ENCODE data around the gene RPSA.

RPSA gene

GRCh38 chr3:39383881-39384664 lies 22.4 kb upstream of the RPSA start:
- TF ChIP-seq POLR2A (IDR thresholded peaks at IDR 0.05; ENCODE audit: low read length) = peak; percentile 97
- no peak for TF ChIP-seq GATA1 (IDR thresholded peaks at IDR 0.05; ENCODE audit: low read depth, low read length)
- DNase-seq = no peak

GRCh38 chr3:39384665-39385000 lies 21.9 kb upstream of the RPSA start:
- DNase-seq = no peak
- TF ChIP-seq POLR2A (IDR thresholded peaks at IDR 0.05; ENCODE audit: low read length) (no peak), GATA1 (IDR thresholded peaks at IDR 0.05; ENCODE audit: low read depth, low read length) (no peak)

- no peak for DNase-seq
- TF ChIP-seq GATA1 (IDR thresholded peaks at IDR 0.05; ENCODE audit: low read depth, low read length) = no peak
- TF ChIP-seq POLR2A (IDR thresholded peaks at IDR 0.05; ENCODE audit: low read length) = no peak
Observed at GRCh38 chr3:39385456-39386090, 20.9 kb upstream of the RPSA start.

- TF ChIP-seq POLR2A (IDR thresholded peaks at IDR 0.05; ENCODE audit: low read length) (no peak), GATA1 (IDR thresholded peaks at IDR 0.05; ENCODE audit: low read depth, low read length) (no peak)
- no peak for DNase-seq
Observed at GRCh38 chr3:39386318-39386717, 20.2 kb upstream of the RPSA start.

- TF ChIP-seq POLR2A (IDR thresholded peaks at IDR 0.05; ENCODE audit: low read length) (peak; percentile 92), GATA1 (IDR thresholded peaks at IDR 0.05; ENCODE audit: low read depth, low read length) (no peak)
- DNase-seq = peak; percentile 88 to 94
Observed at GRCh38 chr3:39387411-39387975, 19.0 kb upstream of the RPSA start.

GRCh38 chr3:39388153-39388552 lies 18.4 kb upstream of the RPSA start:
- TF ChIP-seq GATA1 (IDR thresholded peaks at IDR 0.05; ENCODE audit: low read depth, low read length) (no peak), POLR2A (IDR thresholded peaks at IDR 0.05; ENCODE audit: low read length) (no peak)
- DNase-seq = peak; percentile 49 to 67

- DNase-seq = peak; percentile 92 to 96
Observed at GRCh38 chr3:39388741-39389248, 17.7 kb upstream of the RPSA start.

GRCh38 chr3:39390181-39390580 lies 16.3 kb upstream of the RPSA start:
- no peak for TF ChIP-seq GATA1 (IDR thresholded peaks at IDR 0.05; ENCODE audit: low read depth, low read length)
- TF ChIP-seq POLR2A (IDR thresholded peaks at IDR 0.05; ENCODE audit: low read length) = peak; percentile 8
- no peak for DNase-seq

More at GRCh38 chr3:39388741-39389248, 17.7 kb upstream of the RPSA start:
- TF ChIP-seq GATA1 (IDR thresholded peaks at IDR 0.05; ENCODE audit: low read depth, low read length) (no peak), POLR2A (IDR thresholded peaks at IDR 0.05; ENCODE audit: low read length) (peak; percentile 68)

GRCh38 chr3:39396690-39397089 lies 9.8 kb upstream of the RPSA start:
- peak; percentile 14 for TF ChIP-seq POLR2A (IDR thresholded peaks at IDR 0.05; ENCODE audit: low read length)
- no peak for TF ChIP-seq GATA1 (IDR thresholded peaks at IDR 0.05; ENCODE audit: low read depth, low read length)
- DNase-seq = no peak

- DNase-seq = no peak
- TF ChIP-seq POLR2A (IDR thresholded peaks at IDR 0.05; ENCODE audit: low read length) (no peak), GATA1 (IDR thresholded peaks at IDR 0.05; ENCODE audit: low read depth, low read length) (no peak)
Observed at GRCh38 chr3:39398700-39399099, 7.8 kb upstream of the RPSA start.

- DNase-seq = no peak
Observed at GRCh38 chr3:39401983-39402382, 4.5 kb upstream of the RPSA start.

GRCh38 chr3:39404943-39405686 lies 1.4 kb upstream of the RPSA start:
- TF ChIP-seq POLR2A (IDR thresholded peaks at IDR 0.05; ENCODE audit: low read length) (no peak), GATA1 (IDR thresholded peaks at IDR 0.05; ENCODE audit: low read depth, low read length) (no peak)
- DNase-seq = no peak

More at GRCh38 chr3:39401983-39402382, 4.5 kb upstream of the RPSA start:
- TF ChIP-seq POLR2A (IDR thresholded peaks at IDR 0.05; ENCODE audit: low read length) (no peak), GATA1 (IDR thresholded peaks at IDR 0.05; ENCODE audit: low read depth, low read length) (no peak)

- no peak for TF ChIP-seq GATA1 (IDR thresholded peaks at IDR 0.05; ENCODE audit: low read depth, low read length)
- no peak for TF ChIP-seq POLR2A (IDR thresholded peaks at IDR 0.05; ENCODE audit: low read length)
- no peak for DNase-seq
Observed at GRCh38 chr3:39405687-39406367, 693 bp upstream of the RPSA start.

All from erythroblast (primary cell).